Activated B cell treated with CpG ODN at 0.5 μM for 24 hours (primary cell): ENCODE measurements around the gene ACVR1B. TPM values are rescaled to one million over a fixed set of nuclear protein-coding genes. Genes with fewer than 3 reads are reported as not detected.
A peak's percentile ranks its signal among the peaks of the same experiment; 100 is the strongest.

Source experiments
- ATAC-seq: fragments of 200-7000 bp; cut with Tn5 transposase; one replicate; pipeline ENCODE4 v1.10.0; 2021; ENCODE audit warnings: low read depth, mild to moderate bottlenecking, moderate library complexity
- CTCF ChIA-PET: fragments of 350-600 bp; sonication (Branson Sonifier 250); formaldehyde crosslinking; loops from one replicate; lab custom pipeline; 2021; ENCODE audit warnings: antibody characterized with exemption; lab: Charles Lee
- POLR2A ChIA-PET: fragments of 350-600 bp; sonication (Branson Sonifier 250); formaldehyde crosslinking; loops from one replicate; lab custom pipeline; 2021; ENCODE audit warnings: antibody characterized with exemption; lab: Charles Lee
- DNase-seq: peaks from one replicate; pipeline ENCODE4 v3.0.0; 2022
- H3K27ac Mint-ChIP-seq: one replicate; pipeline ENCODE4 v1.8.0; 2020; ENCODE audit warnings: mixed read lengths
- H3K27me3 Mint-ChIP-seq: one replicate; pipeline ENCODE4 v1.8.0; 2021; ENCODE audit warnings: mixed read lengths
- H3K36me3 Mint-ChIP-seq: one replicate; pipeline ENCODE4 v1.8.0; 2021; ENCODE audit warnings: low read depth, mixed read lengths
- H3K4me1 Mint-ChIP-seq: one replicate; pipeline ENCODE4 v1.8.0; 2021; ENCODE audit warnings: mixed read lengths
- H3K4me3 Mint-ChIP-seq: one replicate; pipeline ENCODE4 v1.8.0; 2020; ENCODE audit warnings: mild to moderate bottlenecking, mixed read lengths
- H3K9me3 Mint-ChIP-seq: one replicate; pipeline ENCODE4 v1.8.0; 2020; ENCODE audit warnings: mixed read lengths
- CTCF ChIP-seq: fragments of 200-600 bp; IDR thresholded peaks from one replicate; pipeline ENCODE4 v1.8.0; 2022; ENCODE audit warnings: antibody characterized with exemption, mild to moderate bottlenecking
- intact Hi-C: fragments of 100-400 bp; cut with micrococcal nuclease; formaldehyde crosslinking; loops from one replicate; pipeline ENCODE4 v1.15.1; 2024
- total RNA-seq: library from RNA; stranded (reverse); gene quantifications from 2 replicates; pipeline ENCODE4 v1.2.3, GENCODE V29; 2022

The ACVR1B gene
- total RNA-seq, 1 donor from 2014 or later: 10.0 TPM

- DNase-seq (no peak), ATAC-seq (no peak)
- peaks cover 44% of the 10 kb centered on the region for H3K4me1 Mint-ChIP-seq
- ChIA-PET POLR2A (interaction anchor here (0.6 to 10.6 kb wide), 5 partner anchors 15 to 1895 kb away, joined by 4 to 217 read pairs (median 18); partner anchors contain the start of gene NR4A1), CTCF (interaction anchor here (2.0 to 9.6 kb wide), 2 partner anchors 14 to 15 kb away, joined by 6 to 306 read pairs; no protein-coding TSS in a partner anchor)
- no peaks in the 10 kb centered on the region for H3K27me3 Mint-ChIP-seq
- no peaks in the 10 kb centered on the region for H3K9me3 Mint-ChIP-seq
- H3K4me3 Mint-ChIP-seq: peak overlapping the region; percentile 94
- TF ChIP-seq CTCF: no peak
- H3K36me3 Mint-ChIP-seq: peaks cover 37% of the 10 kb centered on the region
- intact Hi-C loops: no loop called here
- peak overlapping the region; percentile 85 for H3K27ac Mint-ChIP-seq
Observed at GRCh38 chr12:52007982-52008510, 56.5 kb downstream of the ACVR1B start.

GRCh38 chr12:52009081-52009751 is 57.7 kb downstream of the ACVR1B start:
- H3K36me3 Mint-ChIP-seq: peaks cover 48% of the 10 kb centered on the region
- peaks cover 44% of the 10 kb centered on the region for H3K4me1 Mint-ChIP-seq
- peak overlapping the region; percentile 85 for H3K27ac Mint-ChIP-seq
- DNase-seq: no peak
- no peak for TF ChIP-seq CTCF
- no peak for ATAC-seq
- CTCF ChIA-PET: interaction anchor here (2.0 to 9.6 kb wide), 2 partner anchors 13 to 16 kb away, joined by 6 to 306 read pairs; no protein-coding TSS in a partner anchor
- POLR2A ChIA-PET: interaction anchor here (0.6 to 10.6 kb wide), 4 partner anchors 13 to 1172 kb away, joined by 3 to 217 read pairs (median 4); no protein-coding TSS in a partner anchor
- no peaks in the 10 kb centered on the region for H3K27me3 Mint-ChIP-seq
- H3K9me3 Mint-ChIP-seq: no peaks in the 10 kb centered on the region
- peak overlapping the region; percentile 94 for H3K4me3 Mint-ChIP-seq
- intact Hi-C loops: no loop called here

- intact Hi-C loops: no loop called here
- Mint-ChIP-seq H3K9me3 (no peaks in the 10 kb centered on the region), H3K27ac (peak overlapping the region; percentile 41), H3K4me1 (peaks cover 35% of the 10 kb centered on the region), H3K4me3 (no peak overlapping the region), H3K36me3 (peaks cover 51% of the 10 kb centered on the region), H3K27me3 (no peaks in the 10 kb centered on the region)
- no peak for TF ChIP-seq CTCF
- ChIA-PET POLR2A (interaction anchor here (0.6 to 10.6 kb wide), 4 partner anchors 13 to 1171 kb away, joined by 3 to 217 read pairs (median 4); no protein-coding TSS in a partner anchor), CTCF (interaction anchor here (1.4 to 9.6 kb wide), 2 partner anchors 12 to 17 kb away, joined by 6 to 306 read pairs; no protein-coding TSS in a partner anchor)
- no peak for ATAC-seq
- DNase-seq: no peak
Observed at GRCh38 chr12:52010152-52010622, 58.7 kb downstream of the ACVR1B start.

- H3K27ac Mint-ChIP-seq: no peak overlapping the region
- TF ChIP-seq CTCF: no peak
- H3K9me3 Mint-ChIP-seq: no peaks in the 10 kb centered on the region
- ChIA-PET CTCF (interaction anchor here (1.4 to 9.6 kb wide), 3 partner anchors 11 to 18 kb away, joined by 4 to 306 read pairs (median 6); no protein-coding TSS in a partner anchor), POLR2A (interaction anchor here (10.6 kb wide), 1 partner anchor 12 kb away, joined by 217 read pairs; no protein-coding TSS in a partner anchor)
- no peak overlapping the region for H3K4me3 Mint-ChIP-seq
- no peak for ATAC-seq
- peaks cover 57% of the 10 kb centered on the region for H3K36me3 Mint-ChIP-seq
- intact Hi-C loops: no loop called here
- no peaks in the 10 kb centered on the region for H3K27me3 Mint-ChIP-seq
- no peak for DNase-seq
- H3K4me1 Mint-ChIP-seq: peaks cover 30% of the 10 kb centered on the region
Observed at GRCh38 chr12:52010692-52011601, 59.4 kb downstream of the ACVR1B start.
